ENCODE measurements around the gene NPDC1.
"Not testable (repeated sequence)": the region's sequence is repeated elsewhere in the genome, so short reads cannot be mapped to it uniquely, and the experiment has no call there.

Gene NPDC1

DNA sequence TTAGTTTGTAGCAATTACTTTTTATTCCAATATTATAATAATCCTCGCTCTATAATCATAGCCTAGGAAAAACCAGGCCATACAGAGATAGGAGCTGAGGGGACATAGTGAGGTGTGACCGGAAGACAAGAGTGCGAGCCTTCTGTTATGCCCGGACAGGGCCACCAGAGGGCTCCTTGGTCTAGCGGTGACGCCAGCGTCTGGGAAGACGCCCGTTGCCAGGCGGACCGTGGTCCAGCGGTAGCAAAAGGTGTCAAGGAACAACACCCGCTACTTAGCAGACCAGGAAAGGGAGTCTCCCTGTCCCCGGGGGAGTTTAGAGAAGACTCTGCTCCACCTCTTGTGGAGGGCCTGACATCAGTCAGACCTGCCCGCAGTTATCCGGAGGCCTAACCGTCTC is 41.7 kb downstream of the NPDC1 start:
- H3K9me3 ChIP-seq (ENCODE audit: insufficient read depth, low read depth, low read length); H3K27me3 ChIP-seq (ENCODE audit: insufficient read depth, low read length); H3K4me1 ChIP-seq (ENCODE audit: insufficient read depth, low read length); H3K27ac ChIP-seq (ENCODE audit: low read depth, low read length); H3K9ac ChIP-seq (ENCODE audit: low read depth, low read length); H3K4me3 ChIP-seq (ENCODE audit: low read length); H3K36me3 ChIP-seq (ENCODE audit: insufficient read depth, low read length): not testable (repeated sequence)
- WGBS, result 43% methylated on average over 16 of the region's 17 CpGs

DNA sequence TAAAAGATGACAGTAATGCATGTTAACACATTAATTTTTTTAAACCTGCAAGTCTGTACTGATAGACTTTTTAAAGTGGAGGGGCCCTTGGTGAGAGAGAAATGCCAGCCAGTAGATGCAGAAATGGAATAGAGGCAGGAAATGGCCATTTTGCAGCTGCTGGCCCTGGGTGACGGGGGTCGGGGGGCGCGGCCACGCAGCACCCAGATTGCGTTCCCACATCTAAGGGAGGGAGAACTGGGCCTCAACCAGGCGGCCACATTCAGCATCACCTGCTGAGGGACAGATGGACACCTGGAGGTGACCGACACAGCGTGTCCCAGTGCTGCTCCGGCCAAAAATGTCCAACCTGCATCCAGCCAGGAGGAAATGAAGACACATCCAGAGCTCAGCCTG is 43.3 kb downstream of the NPDC1 start:
- H3K4me1 ChIP-seq (ENCODE audit: insufficient read depth, low read length), result no peaks in the 10 kb centered on the region
- no peaks in the 10 kb centered on the region for H3K27me3 ChIP-seq (ENCODE audit: insufficient read depth, low read length)

DNA sequence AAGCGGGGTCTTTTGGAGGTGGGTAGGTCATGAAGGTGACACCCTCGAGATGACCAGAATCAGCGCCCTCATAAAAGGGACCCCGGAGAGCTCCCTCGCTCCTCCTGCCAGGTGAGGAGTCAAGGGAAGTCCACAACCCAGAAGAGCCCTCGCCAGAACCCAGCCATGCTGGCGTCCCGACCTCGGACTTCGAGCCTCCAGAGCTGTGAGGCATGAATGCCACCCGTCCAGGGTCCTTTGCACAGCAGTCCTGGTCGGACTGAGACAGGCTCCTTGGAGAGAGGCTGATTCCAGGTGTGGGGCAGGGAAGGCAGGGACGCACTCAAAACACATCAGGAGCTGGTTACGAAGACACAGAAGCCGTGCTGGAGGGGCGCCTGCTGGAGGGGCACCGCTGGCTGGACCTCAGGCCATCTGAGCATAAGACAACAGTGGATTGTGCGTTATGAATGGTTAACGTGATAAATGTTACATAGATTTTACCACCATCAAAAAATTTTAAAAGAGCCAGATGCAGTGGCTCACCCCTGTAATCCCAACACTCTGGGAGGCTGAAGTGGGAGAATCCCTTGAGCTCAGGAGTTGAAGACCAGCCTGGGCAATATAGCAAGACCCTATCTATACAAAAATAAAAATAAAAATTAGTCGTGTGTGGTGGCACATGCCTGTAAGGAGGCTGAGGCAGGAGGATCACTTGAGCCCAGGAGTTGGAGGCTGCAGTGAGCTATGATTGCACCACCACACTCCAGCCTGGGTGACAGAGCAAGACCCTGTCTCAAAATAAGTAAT is 43.9 kb downstream of the NPDC1 start:
- 94% methylated on average over 19 of the region's 20 CpGs for WGBS
- peaks cover 3% of the 10 kb centered on the region; the same call in 1 of the 2 replicates for H3K4me1 ChIP-seq (ENCODE audit: insufficient read depth, low read length)
- H3K9me3 ChIP-seq (ENCODE audit: insufficient read depth, low read depth, low read length), result no peaks in the 10 kb centered on the region
- H3K27me3 ChIP-seq (ENCODE audit: insufficient read depth, low read length), result no peaks in the 10 kb centered on the region
- H3K36me3 ChIP-seq (ENCODE audit: insufficient read depth, low read length), result no peaks in the 10 kb centered on the region
- H3K9ac ChIP-seq (ENCODE audit: low read depth, low read length), result no peak overlapping the region
- no peak overlapping the region for H3K4me3 ChIP-seq (ENCODE audit: low read length)
- H3K27ac ChIP-seq (ENCODE audit: low read depth, low read length), result no peak overlapping the region

More for the DNA sequence above, 43.3 kb downstream of the NPDC1 start:
- H3K9me3 ChIP-seq (ENCODE audit: insufficient read depth, low read depth, low read length), result no peaks in the 10 kb centered on the region
- H3K27ac ChIP-seq (ENCODE audit: low read depth, low read length), result no peak overlapping the region
- 95% methylated on average over 10 of the region's 10 CpGs for WGBS
- no peak overlapping the region for H3K9ac ChIP-seq (ENCODE audit: low read depth, low read length)
- H3K36me3 ChIP-seq (ENCODE audit: insufficient read depth, low read length), result no peaks in the 10 kb centered on the region
- no peak overlapping the region for H3K4me3 ChIP-seq (ENCODE audit: low read length)

DNA sequence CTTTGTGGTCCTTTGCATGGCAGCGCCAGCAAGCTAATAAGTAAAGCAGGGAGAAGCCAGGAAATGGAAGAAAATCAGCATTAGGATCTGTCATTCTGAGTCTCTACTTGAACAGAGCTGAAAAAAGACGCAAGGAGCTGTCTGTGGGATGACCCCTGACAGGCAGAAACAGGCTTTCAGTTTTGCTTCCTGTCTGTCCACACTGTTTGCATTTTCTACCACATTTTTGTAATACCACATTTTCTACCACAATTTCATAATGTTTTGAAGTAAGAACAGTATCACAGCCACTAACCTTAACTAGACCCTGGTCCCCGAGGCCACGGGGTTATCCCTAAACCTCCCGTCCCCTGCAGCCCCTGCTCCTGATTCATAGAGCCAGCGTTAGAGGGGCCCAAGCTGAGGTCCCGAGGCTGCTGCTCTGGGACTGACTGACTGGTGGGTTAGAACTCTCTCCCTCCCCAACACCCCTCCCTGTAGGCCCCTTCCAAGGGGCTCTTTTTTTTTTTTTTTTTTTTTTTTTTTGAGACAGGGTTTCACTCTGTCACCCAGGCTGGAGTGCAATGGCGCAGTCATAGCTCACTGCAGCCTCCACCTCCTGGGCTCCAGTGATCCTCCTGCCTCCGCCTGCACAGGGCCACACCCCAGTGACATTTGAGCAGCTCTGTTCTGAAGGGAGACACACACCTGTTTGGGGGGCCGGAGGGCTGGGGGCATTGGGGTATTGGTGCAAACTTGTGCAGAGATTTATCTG is 45.6 kb downstream of the NPDC1 start:
- peaks cover 9% of the 10 kb centered on the region for H3K4me1 ChIP-seq (ENCODE audit: insufficient read depth, low read length)
- 91% methylated on average over 10 of the region's 10 CpGs for WGBS
- no peaks in the 10 kb centered on the region for H3K9me3 ChIP-seq (ENCODE audit: insufficient read depth, low read depth, low read length)
- H3K36me3 ChIP-seq (ENCODE audit: insufficient read depth, low read length), result no peaks in the 10 kb centered on the region
- H3K9ac ChIP-seq (ENCODE audit: low read depth, low read length), result no peak overlapping the region
- 0 out of 2 replicates have a peak, but pooled peaks cover 2% of the 10 kb centered on the region for H3K27me3 ChIP-seq (ENCODE audit: insufficient read depth, low read length)
- H3K27ac ChIP-seq (ENCODE audit: low read depth, low read length), result no peak overlapping the region
- H3K4me3 ChIP-seq (ENCODE audit: low read length), result no peak overlapping the region

DNA sequence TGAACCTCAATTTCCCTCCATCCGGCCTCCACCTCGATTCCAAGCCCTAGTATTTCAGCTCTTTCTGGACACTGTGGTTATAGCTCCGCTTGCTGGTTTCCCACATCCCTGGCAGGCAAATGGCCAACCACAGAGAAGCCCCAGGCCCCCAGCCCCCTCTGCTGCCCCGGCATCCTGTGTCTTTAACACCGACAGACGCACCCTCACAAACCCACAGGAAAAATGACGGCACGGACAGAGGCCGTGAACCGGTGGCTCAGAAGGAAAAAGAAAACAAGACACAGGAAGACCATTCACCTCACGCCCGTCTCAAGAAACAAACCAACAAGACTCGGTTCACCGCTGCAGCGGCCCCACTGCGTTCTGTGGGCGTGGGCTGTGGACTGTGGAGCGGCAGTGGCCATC is 48.1 kb downstream of the NPDC1 start:
- Histone ChIP-seq H3K9ac (ENCODE audit: low read depth, low read length) (no peak overlapping the region), H3K27me3 (ENCODE audit: insufficient read depth, low read length) (0 out of 2 replicates have a peak, but pooled peaks cover 6% of the 10 kb centered on the region), H3K4me3 (ENCODE audit: low read length) (no peak overlapping the region), H3K27ac (ENCODE audit: low read depth, low read length) (no peak overlapping the region), H3K9me3 (ENCODE audit: insufficient read depth, low read depth, low read length) (no peaks in the 10 kb centered on the region), H3K4me1 (ENCODE audit: insufficient read depth, low read length) (peaks cover 9% of the 10 kb centered on the region), H3K36me3 (ENCODE audit: insufficient read depth, low read length) (peaks cover 5% of the 10 kb centered on the region; the same call in 1 of the 2 replicates)
- WGBS, result 93% methylated on average over 18 of the region's 18 CpGs

DNA sequence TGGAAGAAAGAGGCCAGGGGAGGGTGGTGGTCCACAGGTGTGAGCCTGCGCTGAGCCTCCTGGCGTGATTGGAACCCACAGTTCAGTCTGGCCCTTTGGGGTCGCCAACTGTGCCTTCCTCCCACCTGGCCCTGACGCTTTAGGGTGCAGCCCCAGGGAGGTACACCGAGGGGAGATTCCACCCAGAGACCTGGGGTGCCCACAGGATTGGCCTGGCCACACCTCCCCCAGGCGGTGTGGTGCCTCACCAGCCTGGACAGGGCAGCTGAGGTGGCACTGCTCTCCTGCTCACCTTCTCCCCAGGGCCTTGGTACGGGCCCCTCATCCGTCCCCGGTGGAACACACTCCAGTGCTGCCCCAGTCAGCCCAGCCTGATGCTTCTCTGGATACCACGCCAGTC is 48.6 kb downstream of the NPDC1 start:
- 86% methylated on average over 10 of the region's 10 CpGs for WGBS
- Histone ChIP-seq H3K9me3 (ENCODE audit: insufficient read depth, low read depth, low read length) (no peaks in the 10 kb centered on the region), H3K27ac (ENCODE audit: low read depth, low read length) (no peak overlapping the region), H3K9ac (ENCODE audit: low read depth, low read length) (no peak overlapping the region), H3K36me3 (ENCODE audit: insufficient read depth, low read length) (peaks cover 5% of the 10 kb centered on the region; the same call in 1 of the 2 replicates), H3K27me3 (ENCODE audit: insufficient read depth, low read length) (0 out of 2 replicates have a peak, but pooled peaks cover 6% of the 10 kb centered on the region), H3K4me3 (ENCODE audit: low read length) (no peak overlapping the region), H3K4me1 (ENCODE audit: insufficient read depth, low read length) (peaks cover 9% of the 10 kb centered on the region)

DNA sequence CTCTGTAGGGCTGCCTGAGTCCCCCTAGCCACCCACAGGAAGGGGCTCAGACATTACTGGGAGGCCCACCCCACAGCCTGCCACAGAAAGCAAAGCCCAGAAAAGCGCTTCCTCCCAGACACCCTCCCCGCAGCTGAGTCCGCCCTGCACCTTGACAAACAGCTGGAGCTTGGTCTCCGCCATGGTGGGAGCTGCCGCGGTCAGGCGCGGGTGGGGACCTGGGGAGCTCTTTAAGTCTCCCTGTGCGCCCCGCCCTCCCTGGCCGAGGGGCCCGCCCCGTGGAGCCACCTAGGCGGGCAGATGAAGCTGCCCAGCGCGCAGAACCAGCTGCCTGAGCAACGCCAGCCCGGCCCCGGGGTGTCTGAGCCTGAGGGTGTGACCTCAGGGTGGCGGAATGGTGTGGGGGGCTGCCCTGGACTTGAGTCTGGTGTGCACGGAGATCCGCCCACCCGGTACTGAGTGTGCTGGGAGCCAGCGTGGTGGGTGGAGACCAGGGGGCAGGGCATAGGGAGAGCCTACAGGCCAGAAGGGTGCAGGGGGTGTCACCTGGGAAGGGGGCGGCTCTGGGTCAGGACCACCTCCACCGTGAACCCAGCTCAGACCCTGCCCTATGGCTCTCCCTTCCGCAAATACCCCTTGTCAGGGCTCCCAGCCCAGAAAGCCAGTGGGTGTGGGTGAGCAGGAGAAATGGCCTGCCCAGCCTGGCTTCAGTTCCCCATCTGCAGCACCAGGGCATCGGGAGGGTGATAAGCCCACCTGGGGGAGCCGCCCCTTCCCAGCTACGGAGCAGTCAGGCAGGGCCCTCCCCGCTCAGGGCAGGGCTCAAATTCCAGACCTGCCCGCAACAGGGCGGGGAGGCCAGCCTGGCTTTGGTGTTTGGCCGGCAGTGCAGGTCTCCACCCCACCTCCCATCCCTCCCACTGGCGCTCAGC is 49.4 kb downstream of the NPDC1 start, which contains the start of gene CLIC3:
TSS of gene CLIC3 (minus strand) at position 208 of the 932 bp plus-strand sequence. CDS start at position 183, 25 bp downstream.
- peaks cover 9% of the 10 kb centered on the region for H3K4me1 ChIP-seq (ENCODE audit: insufficient read depth, low read length)
- peak within 1 kb of the TSS; percentile 29; the same call in 1 of the 2 replicates for H3K4me3 ChIP-seq (ENCODE audit: low read length)
- WGBS, result 20% methylated on average over 34 of the region's 35 CpGs
- H3K36me3 ChIP-seq (ENCODE audit: insufficient read depth, low read length), result peaks cover 5% of the 10 kb centered on the region; the same call in 1 of the 2 replicates
- H3K9ac ChIP-seq (ENCODE audit: low read depth, low read length), result no peak within 1 kb of the TSS; the same call in 1 of the 2 replicates
- no peaks in the 10 kb centered on the region for H3K9me3 ChIP-seq (ENCODE audit: insufficient read depth, low read depth, low read length)
- no peak within 1 kb of the TSS for H3K27ac ChIP-seq (ENCODE audit: low read depth, low read length)
- H3K27me3 ChIP-seq (ENCODE audit: insufficient read depth, low read length), result 0 out of 2 replicates have a peak, but pooled peaks cover 6% of the 10 kb centered on the region

DNA sequence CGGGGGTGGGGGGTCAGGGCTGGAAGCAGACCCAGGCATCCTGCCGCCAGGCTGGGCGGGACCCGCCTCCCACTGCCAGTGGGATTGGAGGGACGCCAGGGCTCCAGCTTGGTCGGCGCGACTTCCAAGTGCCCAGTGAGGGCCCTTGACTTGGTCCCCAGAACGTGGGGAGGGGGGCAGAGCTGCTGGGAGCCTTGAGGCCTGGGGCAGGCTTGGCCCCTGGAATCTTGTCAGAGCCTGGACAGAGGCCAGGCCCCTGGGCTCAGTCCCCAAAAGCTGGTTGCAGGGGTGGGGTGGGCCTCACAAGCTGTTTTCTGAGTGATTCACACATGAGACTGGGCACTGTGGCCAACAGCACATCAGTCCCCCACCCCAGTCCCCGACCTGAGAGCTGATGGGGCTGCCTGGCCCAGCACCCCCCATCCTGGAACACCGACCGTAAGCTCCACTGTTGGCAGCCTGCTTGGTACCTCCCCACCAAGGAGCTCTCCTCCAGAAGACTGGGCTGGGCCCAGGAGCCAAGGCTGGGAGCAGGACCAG is 50.1 kb downstream of the NPDC1 start:
- Histone ChIP-seq H3K9ac (ENCODE audit: low read depth, low read length) (no peak overlapping the region), H3K27ac (ENCODE audit: low read depth, low read length) (no peak overlapping the region), H3K27me3 (ENCODE audit: insufficient read depth, low read length) (peaks cover 11% of the 10 kb centered on the region; the same call in 1 of the 2 replicates), H3K9me3 (ENCODE audit: insufficient read depth, low read depth, low read length) (no peaks in the 10 kb centered on the region), H3K4me1 (ENCODE audit: insufficient read depth, low read length) (peaks cover 9% of the 10 kb centered on the region), H3K36me3 (ENCODE audit: insufficient read depth, low read length) (peaks cover 5% of the 10 kb centered on the region; the same call in 1 of the 2 replicates), H3K4me3 (ENCODE audit: low read length) (no peak overlapping the region)
- WGBS, result 86% methylated on average over 12 of the region's 12 CpGs

DNA sequence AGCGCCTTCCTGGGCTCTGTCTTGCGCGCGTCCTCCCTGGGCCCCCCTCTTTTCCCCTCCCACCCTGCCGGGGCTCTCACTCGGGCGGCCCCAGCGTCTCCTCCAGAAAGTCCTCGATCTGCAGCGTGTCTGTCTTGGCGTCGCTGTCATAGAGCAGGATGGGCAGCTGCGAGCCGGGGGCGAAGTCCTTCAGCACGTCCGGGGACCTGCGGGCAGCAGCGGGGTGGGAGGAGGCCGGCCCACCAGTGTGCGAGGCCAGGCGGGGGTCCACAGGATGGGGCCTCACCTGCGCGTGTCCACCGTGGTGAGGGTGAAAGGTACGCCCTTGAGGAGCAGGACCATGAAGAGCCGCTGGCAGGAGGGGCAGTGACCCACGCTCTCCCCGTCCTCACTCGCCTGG is 50.6 kb downstream of the NPDC1 start:
- Histone ChIP-seq H3K9ac (ENCODE audit: low read depth, low read length) (no peak overlapping the region), H3K4me1 (ENCODE audit: insufficient read depth, low read length) (peaks cover 9% of the 10 kb centered on the region), H3K27ac (ENCODE audit: low read depth, low read length) (no peak overlapping the region), H3K36me3 (ENCODE audit: insufficient read depth, low read length) (peaks cover 5% of the 10 kb centered on the region; the same call in 1 of the 2 replicates), H3K4me3 (ENCODE audit: low read length) (no peak overlapping the region), H3K27me3 (ENCODE audit: insufficient read depth, low read length) (peaks cover 11% of the 10 kb centered on the region; the same call in 1 of the 2 replicates), H3K9me3 (ENCODE audit: insufficient read depth, low read depth, low read length) (0 out of 2 replicates have a peak, but pooled peaks cover 3% of the 10 kb centered on the region)
- WGBS, result 94% methylated on average over 30 of the region's 30 CpGs

DNA sequence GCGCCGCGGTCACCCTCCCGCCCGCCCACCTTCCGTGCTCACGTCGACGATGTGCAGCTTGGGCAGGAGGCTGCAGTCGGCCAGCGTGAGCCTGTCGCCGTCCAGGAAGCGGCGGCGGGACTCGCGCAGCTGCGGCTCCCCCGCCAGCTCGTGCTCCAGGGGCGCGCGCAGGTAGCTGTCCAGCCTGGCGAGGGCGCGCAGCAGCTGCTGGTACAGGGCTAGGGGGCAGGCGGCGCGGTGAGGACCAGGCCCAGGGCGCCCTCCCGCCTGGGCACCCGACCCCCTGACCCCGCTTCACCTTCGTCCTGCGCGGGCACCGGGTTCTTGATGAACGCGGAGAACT is 51.1 kb downstream of the NPDC1 start:
- Histone ChIP-seq H3K36me3 (ENCODE audit: insufficient read depth, low read length) (peaks cover 5% of the 10 kb centered on the region; the same call in 1 of the 2 replicates), H3K4me3 (ENCODE audit: low read length) (peak overlapping the region; percentile 21; the same call in 1 of the 2 replicates), H3K27ac (ENCODE audit: low read depth, low read length) (no peak overlapping the region), H3K9me3 (ENCODE audit: insufficient read depth, low read depth, low read length) (0 out of 2 replicates have a peak, but pooled peaks cover 6% of the 10 kb centered on the region), H3K9ac (ENCODE audit: low read depth, low read length) (no peak overlapping the region), H3K4me1 (ENCODE audit: insufficient read depth, low read length) (peaks cover 9% of the 10 kb centered on the region), H3K27me3 (ENCODE audit: insufficient read depth, low read length) (peaks cover 11% of the 10 kb centered on the region; the same call in 1 of the 2 replicates)
- WGBS, result 96% methylated on average over 40 of the region's 40 CpGs
